K562 (cell line): Measurements from ENCODE around the gene GPD2. TPM values are rescaled to one million over a fixed set of nuclear protein-coding genes. Genes with fewer than 3 reads are reported as not detected.

Experiments used
- CREB3L1 ChIP-seq: fragments of 450-650 bp; IDR thresholded peaks from 2 replicates; pipeline ENCODE4 v1.6.1; 2014; ENCODE audit warnings: low read depth, mild to moderate bottlenecking, moderate library complexity, borderline replicate concordance
- ETS2 ChIP-seq: IDR thresholded peaks from 2 replicates; pipeline ENCODE4 v1.6.1; 2016; ENCODE audit warnings: borderline replicate concordance, missing genetic modification characterization, mild to moderate bottlenecking, moderate library complexity, missing compliant biosample characterization; ENCODE audit not compliant: poor library complexity, severe bottlenecking
- FOXA3 ChIP-seq, 2 experiments: fragments of 450-650 bp in 1 of 2; sonication (generic) in 1 of 2; formaldehyde crosslinking; IDR thresholded peaks in 1 of 2; conservative IDR thresholded peaks in 1 of 2; 2 replicates each; pipeline versions ENCODE4 v1.4.0 to v1.8.0; 2020 to 2022; ENCODE audit warnings: mild to moderate bottlenecking in 2 of 2, missing genetic modification reagents in 1 of 2
- JUND ChIP-seq, 2 experiments: IDR thresholded peaks; 2 replicates in 1 of 2; 3 replicates in 1 of 2; pipeline ENCODE4 v1.6.1; 2011; ENCODE audit warnings: borderline replicate concordance in 2 of 2, low read depth in 2 of 2, low read length in 2 of 2, improper control_type of control experiment in 1 of 2, missing biosample characterization in 1 of 2, missing genetic modification characterization in 1 of 2, missing genetic modification reagents in 1 of 2
- KLF6 ChIP-seq: fragments of 250-450 bp; sonication (Bioruptor Pico); IDR thresholded peaks from 2 replicates; pipeline ENCODE4 v1.4.0; 2020; ENCODE audit warnings: mild to moderate bottlenecking, moderate library complexity, borderline replicate concordance
- PBX2 ChIP-seq, 2 experiments: IDR thresholded peaks in 1 of 2; conservative IDR thresholded peaks in 1 of 2; 2 replicates each; pipeline ENCODE4 v1.6.1; 2016; ENCODE audit warnings: low read depth in 2 of 2, mild to moderate bottlenecking in 1 of 2, missing compliant biosample characterization in 1 of 2, missing genetic modification characterization in 1 of 2, moderate library complexity in 1 of 2
- PHF8 ChIP-seq: fragments of 200-600 bp; sonication (generic); IDR thresholded peaks from 2 replicates; pipeline ENCODE4 v1.6.1; 2012; ENCODE audit warnings: mixed run types, mild to moderate bottlenecking, inconsistent platforms, low read length, moderate library complexity, borderline replicate concordance
- RFX5 ChIP-seq: IDR thresholded peaks from 2 replicates; pipeline ENCODE4 v1.6.1; 2011; ENCODE audit warnings: low read depth, mild to moderate bottlenecking, improper control_type of control experiment, low read length
- SMARCE1 ChIP-seq: fragments of 450-650 bp; IDR thresholded peaks from 2 replicates; pipeline ENCODE4 v1.7.1; 2016; ENCODE audit warnings: mild to moderate bottlenecking
- SNAPC5 ChIP-seq: fragments of 250-450 bp; sonication (Bioruptor Pico); IDR thresholded peaks from 2 replicates; pipeline ENCODE4 v1.8.0; 2021; ENCODE audit warnings: moderate library complexity, mild to moderate bottlenecking, inconsistent platforms
- STAT6 ChIP-seq: sonication (generic); formaldehyde crosslinking; IDR thresholded peaks from 2 replicates; pipeline ENCODE4 v1.8.1; 2023; ENCODE audit warnings: mild to moderate bottlenecking, missing genetic modification reagents
- TCF7 ChIP-seq: sonication (generic); IDR thresholded peaks from 2 replicates; pipeline ENCODE4 v1.6.1; 2016; ENCODE audit warnings: antibody characterized with exemption, borderline replicate concordance
- ZBTB34 ChIP-seq: fragments of 250-450 bp; sonication (Bioruptor Pico); IDR thresholded peaks from 2 replicates; pipeline ENCODE4 v1.8.0; 2021; ENCODE audit warnings: mild to moderate bottlenecking, moderate library complexity
- ZNF551 ChIP-seq: fragments of 250-450 bp; sonication (Bioruptor Pico); IDR thresholded peaks from 2 replicates; pipeline ENCODE4 v1.5.0; 2021; ENCODE audit warnings: mild to moderate bottlenecking, moderate library complexity
- polyA plus RNA-seq, 8 experiments: library from polyadenylated mRNA; depleted of rRNA in 4 of 8; stranded (reverse) in 5 of 8; unstranded in 3 of 8; fragments of >200 nt; fragmentation: Nextera tagmentation in 2 of 8; fragmentation: Illumina TruSeq in 1 of 8; extraction: Ambion mirVana in 2 of 8; extraction: Trizol in 1 of 8; gene quantifications; 2 replicates each; pipeline versions ENCODE4 v1.2.1 to v1.2.3, GENCODE V29; 2011 to 2014; ENCODE audit warnings: inconsistent platforms in 1 of 8, missing spikeins in 1 of 8
- total RNA-seq, 7 experiments: library from RNA; depleted of rRNA in 6 of 7; stranded (reverse); fragments of >200 nt in 6 of 7; fragmentation: Illumina TruSeq in 2 of 7; extraction: Trizol in 2 of 7; gene quantifications; 2 replicates each; pipeline versions ENCODE4 v1.2.1 to v1.2.3, GENCODE V29; 2011 to 2021; ENCODE audit warnings: low replicate concordance in 1 of 7

Gene GPD2
- total and polyA plus RNA-seq, 9 of the 15 experiments (the other 6 are each of a cell fraction or from before 2014, with no cell fraction given): 5.2 to 39.2 (median 19.0) TPM

GRCh38 chr2:156615836-156616322 is 179.7 kb downstream of the GPD2 start (continued):
- TF ChIP-seq PBX2 (CRISPR knock-in tag; IDR thresholded peaks at IDR 0.05; ENCODE audit: low read depth) (no peak), PBX2 (tag; conservative IDR thresholded peaks at IDR 0.05; ENCODE audit: low read depth) (peak; percentile 62), JUND (IDR thresholded peaks at IDR 0.05; ENCODE audit: borderline replicate concordance, low read depth, low read length) (no peak), JUND (tag; IDR thresholded peaks at IDR 0.05; ENCODE audit: borderline replicate concordance, low read depth, low read length) (no peak), FOXA3 (CRISPR knock-in tag; conservative IDR thresholded peaks at IDR 0.05 in 1 of 2, IDR thresholded peaks at IDR 0.05 in 1 of 2) (no peak), PHF8 (no peak), TCF7 (no peak), STAT6 (no peak), SMARCE1 (no peak), ZNF551 (CRISPR knock-in tag) (no peak), ETS2 (tag) (no peak), SNAPC5 (CRISPR knock-in tag) (no peak), RFX5 (no peak), CREB3L1 (no peak), KLF6 (CRISPR knock-in tag) (no peak), ZBTB34 (CRISPR knock-in tag) (no peak)
